Inferior parietal cortex (tissue), 1 donor: ENCODE measurements around the gene STPG4.

Source experiments
- DNase-seq: peaks from one replicate; pipeline ENCODE4 v3.0.0-alpha.2; 2016; ENCODE audit errors: extremely low spot score

STPG4 gene

DNA sequence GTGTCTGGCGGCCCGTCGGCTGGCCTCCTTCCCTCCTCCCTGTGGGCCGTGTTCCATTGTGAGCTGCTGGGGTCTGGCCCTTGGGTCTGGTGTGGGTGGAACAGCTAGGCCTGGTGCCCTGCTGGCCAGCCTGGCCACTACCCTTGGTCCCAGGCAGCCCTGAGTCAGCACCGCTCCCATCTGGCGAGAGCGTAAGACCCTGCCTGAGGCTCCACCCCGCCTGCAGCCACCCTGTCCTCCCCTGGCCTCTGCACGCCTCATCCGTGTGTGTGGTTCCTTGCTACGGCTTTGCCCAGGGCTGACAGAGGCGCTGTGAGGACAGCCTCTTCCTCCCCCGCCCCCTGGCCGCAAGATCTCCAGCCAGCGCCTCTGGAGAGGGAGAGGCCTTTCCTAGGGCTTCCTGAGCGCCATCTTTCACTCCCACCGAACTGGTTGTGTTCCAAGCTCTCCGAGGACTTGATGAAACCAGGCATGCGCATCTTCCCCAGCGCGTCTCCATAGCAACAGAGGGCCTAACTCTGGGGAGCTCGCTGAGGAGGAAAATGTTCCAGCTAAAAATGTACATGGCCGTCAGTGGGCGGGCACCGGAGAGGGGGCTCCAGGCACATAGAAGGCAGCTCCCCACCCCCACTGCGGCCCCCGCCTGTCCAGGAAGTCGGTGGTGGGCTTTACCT is 83.0 kb downstream of the STPG4 start:
- peak; percentile 91 for DNase-seq

DNA sequence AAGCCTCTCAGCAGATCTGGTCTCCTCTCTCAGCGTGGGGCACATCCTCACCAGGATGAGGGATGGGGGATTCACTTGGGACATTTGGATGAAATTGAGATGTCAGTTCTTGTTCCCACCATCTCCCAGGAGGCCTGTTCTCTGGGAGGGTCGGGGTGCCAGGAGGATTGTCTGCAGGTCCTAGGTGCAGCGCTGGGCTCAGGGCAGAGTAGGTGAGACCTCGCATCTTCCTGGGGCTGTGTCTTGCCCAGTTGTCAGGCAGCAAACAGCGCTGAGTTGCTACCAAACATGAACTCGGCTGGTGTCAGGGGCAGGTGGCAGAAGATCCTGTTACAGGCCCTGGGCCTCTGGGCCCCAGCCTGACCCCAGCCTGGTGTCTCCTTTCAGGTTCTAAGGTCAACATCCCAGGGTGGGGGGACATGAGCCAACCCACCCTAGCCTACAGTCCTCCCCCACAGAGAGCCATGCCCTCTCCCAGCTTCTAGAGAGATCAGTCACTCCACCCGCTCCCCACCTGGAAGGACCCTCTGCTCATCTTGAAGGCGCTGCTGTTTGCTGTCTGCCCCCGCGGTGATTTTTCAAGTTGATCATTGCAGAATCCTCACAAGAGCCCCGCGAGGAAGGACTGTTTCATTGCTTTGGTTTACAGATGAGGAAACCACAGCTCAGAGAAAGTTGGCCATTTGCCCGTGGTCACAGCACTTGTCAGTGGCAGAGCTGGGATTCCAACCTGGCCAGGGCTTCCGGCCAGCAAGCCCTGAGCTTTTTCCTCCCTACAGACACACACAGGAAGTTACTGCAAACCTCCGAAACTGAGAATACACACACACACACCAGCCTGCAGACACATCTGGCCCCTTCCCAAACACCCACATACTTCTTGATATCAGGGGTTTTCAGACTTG is 83.9 kb downstream of the STPG4 start:
- DNase-seq: no peak

DNA sequence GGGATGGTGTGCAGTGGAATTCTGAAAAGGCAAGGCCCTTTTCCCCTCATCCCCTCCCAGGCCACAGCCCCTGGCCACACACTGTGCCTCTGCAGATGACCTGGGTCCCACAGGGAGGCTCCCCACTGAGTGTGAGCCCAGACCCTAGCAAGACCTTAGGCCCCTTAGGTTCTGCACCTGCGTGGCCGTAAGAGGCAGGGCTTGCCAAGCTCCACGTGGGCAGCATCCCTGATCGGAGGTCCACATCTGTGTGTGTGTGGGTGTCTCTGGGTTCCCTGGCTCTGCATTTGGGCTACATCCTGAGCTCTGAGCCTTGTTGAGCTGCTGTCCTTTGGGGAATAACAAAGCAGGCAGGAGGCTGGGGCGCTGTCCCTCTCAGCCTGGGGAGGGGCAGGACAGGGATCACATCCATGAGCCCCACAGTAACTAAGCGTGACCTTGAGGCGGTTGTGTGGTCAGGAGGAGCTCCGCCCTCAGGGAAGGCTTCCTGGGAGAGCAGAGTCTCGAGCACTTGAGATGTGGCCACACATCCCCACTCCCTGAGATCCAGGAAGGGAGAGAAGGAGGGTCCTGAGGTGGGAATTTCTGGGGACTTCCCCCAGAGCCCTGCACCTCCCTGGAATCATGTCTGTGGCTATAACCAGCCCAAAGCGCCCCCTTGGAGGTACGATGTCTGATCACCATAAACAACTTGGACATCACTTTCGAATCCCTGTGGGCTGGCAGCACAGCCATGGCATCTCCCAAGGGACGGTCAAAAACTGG is 84.8 kb downstream of the STPG4 start:
- no peak for DNase-seq

DNA sequence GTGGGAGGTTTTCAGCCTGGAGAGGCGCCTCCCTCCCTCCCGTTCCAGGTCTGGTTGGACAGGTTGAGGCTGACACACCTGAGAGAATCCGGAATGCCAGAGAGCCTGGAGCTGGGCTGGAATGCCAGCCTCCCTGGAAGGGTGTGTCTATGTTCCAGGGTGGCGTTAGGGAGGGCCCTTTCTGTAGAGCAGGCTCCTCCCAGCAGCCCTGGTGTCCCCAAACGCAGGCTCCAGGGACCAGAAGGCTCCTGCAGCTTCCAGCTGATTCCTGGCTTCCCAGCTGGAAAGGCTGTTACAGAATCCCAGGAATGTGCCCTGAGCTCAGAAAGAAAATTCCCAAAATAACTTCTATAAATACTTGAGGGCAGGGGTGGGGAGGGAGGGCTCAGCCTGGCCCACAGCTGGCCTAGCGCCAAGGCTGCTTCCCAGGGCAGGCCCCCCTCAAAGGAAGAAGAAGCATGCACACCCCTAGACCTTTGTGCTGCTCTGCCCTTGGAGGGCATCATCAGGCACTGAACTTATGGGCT is 85.4 kb downstream of the STPG4 start:
- DNase-seq: no peak

DNA sequence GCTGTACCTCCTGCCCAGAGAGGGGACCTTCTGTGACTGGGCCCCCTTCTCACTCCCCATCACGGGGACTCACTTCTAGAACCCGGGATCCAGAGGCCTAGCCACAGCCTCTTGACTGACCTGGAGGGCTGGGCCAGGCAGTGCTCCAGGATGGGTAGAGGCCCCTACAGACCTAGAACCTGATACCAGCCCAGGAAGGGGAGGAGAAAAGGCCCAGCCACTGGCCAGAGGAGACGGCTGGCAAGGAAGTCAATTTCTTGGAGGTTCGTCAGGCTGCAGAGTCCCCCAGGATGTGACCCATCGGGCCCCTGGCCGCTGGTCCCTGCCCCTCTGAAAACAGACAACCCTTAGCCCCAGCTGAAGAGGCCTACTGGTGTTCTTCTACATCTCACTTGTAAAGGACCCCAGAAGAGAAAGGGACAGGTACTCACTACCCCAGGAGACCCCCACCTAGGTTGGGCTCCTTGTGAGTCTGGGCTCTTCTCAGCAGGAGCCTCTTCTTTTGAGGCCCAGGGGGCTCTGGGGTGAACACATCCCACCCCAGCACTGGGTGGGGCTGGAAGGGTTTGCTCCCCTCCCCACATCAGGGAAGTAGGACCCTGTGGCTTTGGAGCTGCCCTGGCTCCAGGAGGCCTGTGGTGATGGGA is 86.0 kb downstream of the STPG4 start:
- DNase-seq: no peak

DNA sequence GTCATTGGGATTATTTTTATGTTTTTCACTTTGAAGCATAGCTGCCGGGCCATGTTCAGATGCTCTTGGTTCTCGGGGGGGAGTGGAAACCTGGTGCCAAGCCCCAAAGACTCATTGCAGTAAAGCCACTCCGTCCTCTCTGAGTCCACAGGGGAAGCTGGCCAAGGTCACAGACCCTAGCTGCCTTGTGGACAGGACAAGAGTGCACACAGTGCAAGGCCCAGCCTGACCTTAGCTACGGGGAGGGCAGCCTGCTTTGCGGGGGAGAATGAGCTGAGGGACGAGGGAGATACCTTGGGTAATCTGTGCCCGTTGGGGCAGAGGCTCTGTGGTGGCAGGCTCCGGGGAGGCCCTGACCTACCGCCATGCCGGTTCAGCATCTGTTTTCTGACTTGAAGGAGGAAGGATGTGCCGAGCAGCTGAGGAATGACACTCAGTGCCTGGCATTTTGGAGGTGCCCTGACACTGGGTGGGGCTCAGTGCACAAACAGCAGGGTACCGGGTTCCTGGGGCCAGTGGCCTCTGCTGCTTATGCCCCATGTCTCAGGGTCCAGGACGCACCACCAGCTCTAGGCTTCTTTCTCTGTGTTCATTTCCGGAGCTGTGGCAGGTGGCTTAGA is 87.2 kb downstream of the STPG4 start:
- DNase-seq: no peak

DNA sequence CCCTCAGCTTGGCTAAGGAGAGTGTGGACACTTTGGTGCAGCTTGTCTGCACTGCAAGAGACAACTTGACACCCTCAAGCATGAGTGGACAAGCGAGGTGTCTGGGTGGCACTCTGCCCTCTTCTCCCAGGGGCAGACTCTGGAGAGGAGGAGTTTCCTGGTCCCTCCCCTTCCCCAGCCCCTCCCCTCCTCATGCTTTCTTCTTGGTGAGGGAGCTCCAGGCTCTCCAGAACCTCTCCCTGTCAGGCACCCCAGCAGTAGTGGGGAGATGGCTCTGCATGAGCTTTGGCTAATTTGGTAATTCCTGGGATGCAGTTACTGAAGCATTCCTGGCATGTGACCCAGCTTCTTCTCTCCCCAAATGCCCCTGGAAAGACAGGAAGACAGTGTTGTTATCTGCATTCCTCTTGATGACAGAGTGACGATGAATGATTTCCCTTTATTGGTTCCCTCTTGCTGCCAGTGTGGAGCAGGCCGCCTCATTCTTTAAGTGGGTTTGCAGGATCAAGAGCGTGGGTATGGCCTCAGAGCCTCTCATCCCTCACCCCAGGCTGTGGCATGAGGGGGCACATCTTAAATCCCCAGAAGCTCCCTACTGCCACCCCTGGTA is 89.2 kb downstream of the STPG4 start:
- no peak for DNase-seq

DNA sequence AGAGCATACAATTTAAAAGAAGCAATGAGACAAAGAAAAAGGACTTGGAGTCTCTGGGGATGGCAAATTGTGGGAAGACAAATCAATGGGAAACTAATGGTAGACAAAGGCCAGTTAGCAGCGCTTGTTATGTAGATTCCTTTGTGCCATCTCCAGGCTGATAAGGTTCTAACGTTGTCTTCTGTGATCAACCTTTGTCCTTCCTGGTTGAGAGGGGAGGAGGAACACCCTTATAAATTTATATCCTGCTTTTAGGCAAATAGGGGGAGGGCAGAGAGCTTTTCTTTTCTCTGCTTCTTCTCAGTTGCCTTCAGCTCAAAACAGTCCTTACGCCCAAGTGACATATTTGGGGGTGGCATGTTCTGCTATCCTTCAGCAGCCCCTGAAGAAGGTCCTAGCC is 89.8 kb downstream of the STPG4 start:
- no peak for DNase-seq

DNA sequence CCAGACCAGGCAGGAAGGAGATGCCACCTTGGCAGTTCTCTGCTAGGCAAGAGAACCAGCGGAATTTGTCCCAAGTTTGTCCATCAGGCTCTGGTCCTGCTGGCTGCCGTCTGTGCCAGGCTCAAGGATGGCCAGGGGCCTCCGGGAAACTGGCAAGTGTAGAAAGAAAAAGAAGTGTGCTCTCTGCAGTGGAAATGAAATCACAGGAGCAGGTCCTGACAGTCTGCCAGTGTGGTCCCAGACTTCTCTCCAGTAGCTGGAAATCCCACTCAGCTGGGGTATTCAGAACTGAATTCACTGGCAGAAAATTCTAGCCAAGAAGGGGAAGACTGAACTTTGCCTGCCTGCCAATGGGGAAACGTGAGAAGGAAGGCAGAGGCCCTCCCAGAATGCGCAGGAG is 91.0 kb downstream of the STPG4 start:
- no peak for DNase-seq

DNA sequence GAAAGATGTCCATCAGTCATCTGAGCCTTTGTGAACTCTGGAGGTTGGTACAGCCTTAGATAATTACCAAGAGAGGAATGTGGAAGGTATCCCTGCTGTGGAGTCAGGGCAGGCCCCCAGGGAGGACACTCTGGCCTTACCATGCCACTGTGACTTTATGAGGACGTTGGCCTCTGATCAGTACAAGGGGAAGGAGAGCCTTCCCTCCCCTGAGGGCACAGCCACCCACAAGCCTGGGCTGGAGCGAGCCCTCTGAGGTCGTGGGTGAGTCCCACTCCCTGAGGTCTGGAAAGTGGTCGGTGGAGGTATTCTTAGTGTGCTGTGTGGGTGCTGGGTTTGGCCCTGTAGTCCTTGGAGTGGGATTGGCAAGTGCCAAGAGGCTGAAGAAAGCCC is 91.6 kb downstream of the STPG4 start:
- no peak for DNase-seq

DNA sequence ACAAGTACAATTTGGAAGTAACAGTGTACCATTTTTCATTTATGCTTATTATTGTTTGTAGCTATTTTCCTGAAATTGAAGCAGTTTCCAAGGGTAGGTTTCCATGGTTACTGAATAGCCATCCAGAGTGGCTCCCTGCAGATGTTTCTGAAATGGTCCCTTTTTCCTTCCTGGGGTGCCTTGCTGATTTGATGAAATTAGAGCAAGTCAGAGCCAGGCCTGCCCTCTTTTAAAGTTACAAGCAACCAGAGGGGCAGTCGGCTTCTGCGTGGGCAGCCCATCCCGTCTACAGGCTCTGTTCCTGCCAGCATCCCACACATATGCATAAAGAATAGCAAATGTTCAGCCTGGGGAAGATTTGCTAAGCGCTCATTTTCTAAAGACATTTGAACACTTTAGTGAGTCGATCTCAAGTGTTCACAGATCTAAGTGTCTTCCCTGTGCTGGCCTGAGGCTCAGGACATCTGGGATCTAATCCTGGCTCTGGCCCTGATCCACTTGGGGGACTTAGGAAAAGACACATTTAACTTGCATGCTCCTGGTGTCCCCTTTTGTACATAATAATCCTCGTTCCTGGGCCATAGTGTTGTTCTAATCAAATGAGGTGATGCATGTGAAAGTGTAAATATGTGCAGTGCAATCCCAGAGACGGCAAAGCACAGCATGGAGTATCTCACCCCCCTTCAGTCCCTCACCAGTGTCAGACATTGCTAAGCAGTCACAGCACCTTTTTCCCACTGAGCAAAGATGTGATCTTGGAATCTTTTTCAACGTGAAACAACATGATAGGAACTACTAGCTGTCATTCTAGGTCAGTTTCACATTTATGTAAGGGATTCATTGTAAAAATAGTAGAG is 92.2 kb downstream of the STPG4 start:
- DNase-seq: no peak

DNA sequence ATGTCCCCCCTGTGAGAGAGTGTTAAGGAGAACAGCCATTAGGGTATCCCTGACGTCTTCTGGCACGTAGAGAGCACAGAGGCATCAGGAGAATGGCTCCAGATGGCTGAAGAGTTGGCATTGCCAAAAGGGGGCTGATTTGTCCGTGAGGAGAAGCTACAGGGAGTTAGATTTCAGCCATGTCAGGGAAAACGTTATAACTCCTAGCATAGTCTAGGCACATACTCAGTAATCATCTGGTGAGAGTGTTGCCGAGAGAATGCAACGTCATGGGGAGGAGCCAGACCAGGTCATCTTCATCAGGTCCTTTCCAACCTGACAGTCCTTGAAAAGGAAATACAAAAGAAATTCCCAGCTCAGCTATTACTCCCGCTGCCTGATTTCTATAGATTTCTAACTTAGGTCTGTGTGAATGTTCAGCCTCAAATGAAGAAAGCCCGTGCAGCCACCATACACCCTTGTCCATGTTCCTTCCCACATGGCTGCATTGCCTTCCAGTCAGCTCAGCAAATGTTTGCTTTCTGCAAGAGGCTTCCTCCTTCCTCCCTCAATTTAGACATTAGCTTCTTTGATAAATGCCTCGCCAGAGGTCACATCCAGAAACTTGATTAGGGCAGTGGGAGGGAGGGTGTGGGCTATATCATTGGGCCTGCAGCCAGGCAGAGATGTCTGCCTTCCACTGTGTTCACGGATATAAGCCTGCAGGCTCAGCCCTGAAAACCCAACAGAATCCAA is 93.0 kb downstream of the STPG4 start:
- DNase-seq: no peak

DNA sequence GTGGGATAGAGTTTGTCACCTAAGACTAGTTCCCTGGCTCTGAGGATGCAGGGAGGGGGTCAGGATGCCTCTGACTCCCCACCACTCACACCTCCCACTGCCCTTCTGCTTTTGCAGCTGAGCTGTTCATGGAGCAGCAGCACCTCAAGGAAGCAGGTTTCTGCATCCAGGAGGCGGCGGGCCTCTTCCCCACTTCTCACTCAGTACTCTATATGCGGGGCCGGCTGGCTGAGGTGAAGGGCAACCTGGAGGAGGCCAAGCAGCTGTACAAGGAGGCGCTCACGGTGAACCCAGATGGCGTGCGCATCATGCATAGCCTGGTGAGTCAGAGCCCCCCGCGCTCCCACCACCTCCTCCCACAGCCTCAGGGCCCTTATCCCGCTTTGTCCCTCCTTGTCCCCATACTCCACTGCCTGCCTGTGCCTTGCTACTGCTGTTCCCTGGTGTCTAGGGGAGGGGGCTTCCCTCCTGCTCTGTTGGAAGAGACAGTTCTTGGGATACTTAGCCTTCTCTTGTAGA is 94.4 kb downstream of the STPG4 start:
- DNase-seq: no peak

DNA sequence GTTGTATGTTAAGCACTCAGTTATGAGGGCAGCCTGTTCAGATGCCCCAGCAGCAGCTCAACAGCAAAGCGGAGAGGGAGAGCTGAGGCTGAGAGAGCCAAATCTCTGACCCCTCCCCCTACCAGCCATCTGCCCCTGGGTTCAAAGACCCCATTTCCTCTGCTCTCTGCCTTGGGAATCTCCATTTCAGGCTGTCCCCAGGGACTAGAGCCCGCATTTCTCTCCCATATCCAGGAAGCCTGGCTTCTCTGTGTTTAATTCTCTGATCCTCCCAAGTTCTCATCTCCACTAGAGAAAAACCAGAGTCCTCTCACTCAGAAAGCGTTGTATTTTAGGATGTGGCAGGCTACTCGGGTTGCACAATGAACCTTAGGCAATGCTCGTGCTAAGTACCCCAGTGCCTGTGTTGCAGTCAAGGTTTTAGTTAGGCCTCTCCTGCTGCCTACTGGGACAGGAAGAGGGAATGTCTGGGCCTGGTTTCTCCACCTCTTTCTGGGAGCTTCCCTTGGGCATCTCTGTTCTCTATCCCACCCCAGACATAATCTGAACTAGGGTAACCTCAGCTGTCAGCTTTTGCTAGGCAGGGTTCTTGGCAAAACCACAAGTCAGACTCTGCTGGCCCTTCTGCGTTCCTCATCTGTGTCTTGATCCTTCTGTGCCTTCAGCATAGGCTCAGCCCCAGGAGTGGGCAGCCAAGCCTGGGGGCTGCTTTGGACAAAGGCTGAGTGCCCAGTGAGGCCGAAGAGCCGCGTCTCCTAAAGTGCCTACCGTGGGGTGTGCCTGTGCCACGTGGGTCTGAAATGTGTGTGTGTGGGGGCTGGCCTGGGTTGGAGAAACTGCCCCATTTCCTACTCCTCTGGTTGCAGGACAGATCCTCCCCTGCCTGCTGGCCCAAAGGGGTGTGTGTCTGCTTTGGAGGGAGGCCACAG is 96.8 kb downstream of the STPG4 start:
- DNase-seq: no peak

DNA sequence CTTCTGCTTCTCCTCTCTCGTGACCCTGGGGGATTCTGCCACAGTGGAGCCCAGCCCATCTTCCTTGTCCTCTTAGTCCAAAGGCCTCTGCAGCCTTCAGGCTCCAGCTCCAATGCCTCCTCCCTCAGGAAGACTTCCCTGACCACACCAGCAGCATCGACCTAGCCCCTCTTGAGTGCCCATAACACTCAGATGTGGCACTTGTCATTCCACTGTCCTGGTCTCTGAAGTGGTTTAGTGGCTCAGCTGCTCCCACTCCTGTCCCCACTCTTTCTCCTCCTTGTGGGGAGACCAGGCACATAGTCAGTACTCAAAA is 97.5 kb downstream of the STPG4 start:
- DNase-seq: no peak

DNA sequence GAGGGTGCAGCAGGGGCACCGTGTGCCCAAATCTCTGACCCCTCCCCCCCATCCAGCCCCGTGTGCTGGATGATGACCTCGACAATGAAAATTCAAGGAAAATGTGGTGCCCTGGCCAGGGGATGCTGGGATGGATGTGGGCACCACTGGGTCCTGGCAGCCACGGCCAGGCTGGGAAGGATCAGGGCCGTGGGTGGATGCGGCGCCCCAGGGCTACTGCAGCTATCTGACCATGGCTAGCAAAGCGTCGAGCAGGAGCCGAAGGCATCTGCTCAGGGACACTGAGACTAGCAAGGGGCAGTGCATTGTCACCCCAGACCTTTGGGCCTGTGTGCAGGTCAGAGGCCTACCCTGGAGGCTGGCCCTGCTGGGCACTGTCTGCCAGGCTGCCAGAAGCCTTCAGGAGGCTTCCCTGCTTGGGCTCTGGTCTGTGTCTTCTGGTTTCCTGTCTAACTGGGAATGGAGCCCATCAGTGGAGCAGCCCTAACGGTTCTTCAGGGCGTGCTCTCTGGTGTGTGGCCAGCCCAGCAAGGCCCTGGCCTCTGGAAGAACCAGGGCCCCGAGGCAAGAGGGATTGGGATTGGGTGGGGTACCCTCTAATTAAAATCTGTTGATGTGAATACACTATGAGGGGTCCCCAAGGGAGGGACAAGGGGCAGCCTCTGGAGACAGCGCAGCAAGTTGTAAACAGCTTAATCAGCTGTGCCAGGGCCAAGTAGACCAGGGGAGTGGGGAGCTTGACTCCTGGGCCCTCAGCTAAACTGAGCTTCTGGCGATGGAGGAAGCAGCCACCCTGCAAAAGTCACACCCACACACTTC is 98.0 kb downstream of the STPG4 start:
- no peak for DNase-seq

DNA sequence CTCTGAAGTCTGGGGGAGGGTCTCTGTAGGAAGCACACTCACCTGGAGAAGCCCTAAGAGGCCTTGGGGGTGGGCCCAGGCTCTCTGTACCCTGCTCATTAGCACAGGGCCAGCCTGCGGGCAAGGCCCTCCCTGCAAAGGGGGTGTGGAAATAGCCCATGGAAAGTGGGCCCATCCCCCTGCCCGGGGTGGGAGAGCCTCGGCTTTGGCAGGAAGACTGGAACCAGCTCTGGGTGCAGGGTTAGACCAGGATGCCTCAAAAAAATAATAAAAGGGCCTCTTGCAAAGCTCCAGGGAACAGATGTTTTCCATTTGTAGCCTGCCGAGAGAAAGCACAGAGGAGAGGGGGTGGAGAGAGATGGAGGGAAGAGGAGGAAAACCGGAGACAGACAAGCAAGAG is 98.7 kb downstream of the STPG4 start:
- DNase-seq: no peak
